NCI-H1105 treated with DMSO at 0.1 percent for 48 hours (cell line): Measurements from ENCODE around the gene RNF111.
A peak's percentile ranks its signal among the peaks of the same experiment; 100 is the strongest.

Source experiments
- DNase-seq: peaks from one replicate; lab custom pipeline; 2025; lab: John Stamatoyannopoulos, UW

Gene RNF111

DNA sequence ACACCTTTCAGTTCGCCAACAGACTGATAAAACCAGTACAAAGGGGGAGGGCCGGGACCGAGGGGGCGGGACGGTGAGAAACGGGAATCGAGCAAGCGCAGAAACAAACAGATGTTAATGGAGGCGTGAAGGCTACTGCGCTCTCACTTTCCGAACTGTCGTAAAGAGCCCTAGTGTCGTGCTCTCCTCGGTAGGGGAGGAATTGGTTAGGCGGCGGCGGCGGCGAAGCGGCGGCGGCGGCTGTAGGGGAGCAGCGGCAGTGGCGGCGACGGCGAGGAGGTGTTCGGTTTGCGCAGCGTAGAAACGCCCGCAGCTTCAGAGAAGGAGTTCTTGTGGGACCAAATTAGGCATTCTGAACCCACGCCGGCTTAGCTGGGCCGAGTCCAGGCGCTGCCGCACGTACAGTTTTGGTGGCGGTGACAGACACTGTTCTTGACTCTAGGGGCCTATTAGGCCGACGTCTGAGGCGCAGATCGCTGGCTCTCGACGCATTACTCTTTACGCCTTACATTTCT, at the start of gene RNF111:
RNF111 (plus strand) TSS at position 173 of the 515 bp plus-strand sequence. CDS start 43,160 bp downstream, outside the sequence.
- peak; percentile 97 for DNase-seq

DNA sequence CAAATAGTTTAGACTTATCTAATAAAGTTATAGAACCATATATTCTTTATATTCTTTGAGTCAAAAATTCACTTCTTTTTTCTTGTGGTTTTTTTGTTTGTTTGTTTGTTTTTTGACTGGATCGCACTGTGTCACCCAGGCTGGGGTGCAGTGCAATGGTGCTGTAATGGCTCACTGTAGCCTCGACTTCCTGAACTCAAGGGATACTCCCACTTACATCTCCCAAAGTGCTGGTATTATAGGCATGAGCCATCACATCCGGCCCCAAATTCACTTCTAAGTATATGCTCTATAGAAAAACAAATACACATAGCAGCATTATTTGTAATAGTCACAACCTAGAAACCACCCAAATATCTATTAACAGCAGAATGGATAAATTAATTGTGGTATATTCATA, 40.3 kb upstream of the RNF111 start:
- no peak for DNase-seq

DNA sequence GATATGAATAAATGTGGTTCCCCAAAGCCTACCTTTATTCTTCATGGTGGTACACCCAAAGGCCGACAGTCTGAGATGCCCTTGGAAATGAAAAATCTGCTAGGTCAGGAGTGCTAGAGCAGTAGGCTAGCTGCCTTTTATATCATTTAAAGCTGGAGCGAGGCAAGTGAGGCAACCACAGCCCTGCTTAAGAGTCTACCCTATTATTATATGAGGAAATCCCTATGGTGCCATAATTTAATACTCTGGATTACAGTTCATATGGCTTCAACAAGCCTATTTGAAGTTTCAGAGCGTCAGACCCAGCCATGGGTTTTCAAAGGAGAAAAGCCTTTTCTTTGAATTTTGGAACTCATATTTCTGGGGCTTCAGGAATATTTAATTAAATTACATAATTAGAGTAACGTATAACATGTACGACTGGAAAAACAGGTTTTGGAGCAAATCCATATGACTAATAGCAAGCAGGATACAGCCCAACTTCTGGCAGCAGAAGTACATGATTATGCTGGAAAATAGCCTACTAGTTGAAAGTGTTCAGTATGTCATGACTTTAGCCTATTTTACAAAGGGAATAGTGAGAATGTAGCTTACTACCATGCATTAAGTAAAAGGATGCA, 36.0 kb upstream of the RNF111 start:
- peak; percentile 90 for DNase-seq

DNA sequence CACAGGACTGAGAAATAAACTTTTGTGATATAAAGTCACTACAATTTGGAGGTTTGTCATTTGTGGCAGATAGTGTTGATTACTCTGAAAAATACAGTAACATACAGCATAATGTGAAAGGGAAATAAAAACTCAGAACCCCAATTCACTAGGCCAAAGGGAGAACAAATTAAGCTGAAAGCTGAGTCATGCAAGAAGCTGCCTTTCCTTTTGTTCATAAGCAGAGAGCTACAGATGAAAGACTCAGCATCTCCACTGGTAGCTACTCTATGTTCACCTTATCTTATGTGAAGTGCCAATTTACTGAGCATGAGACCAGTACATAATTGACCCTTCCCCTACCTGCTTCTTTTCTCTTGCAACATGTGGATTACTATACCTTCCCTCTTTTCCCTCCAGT, 34.7 kb upstream of the RNF111 start:
- DNase-seq, result peak; percentile 12

DNA sequence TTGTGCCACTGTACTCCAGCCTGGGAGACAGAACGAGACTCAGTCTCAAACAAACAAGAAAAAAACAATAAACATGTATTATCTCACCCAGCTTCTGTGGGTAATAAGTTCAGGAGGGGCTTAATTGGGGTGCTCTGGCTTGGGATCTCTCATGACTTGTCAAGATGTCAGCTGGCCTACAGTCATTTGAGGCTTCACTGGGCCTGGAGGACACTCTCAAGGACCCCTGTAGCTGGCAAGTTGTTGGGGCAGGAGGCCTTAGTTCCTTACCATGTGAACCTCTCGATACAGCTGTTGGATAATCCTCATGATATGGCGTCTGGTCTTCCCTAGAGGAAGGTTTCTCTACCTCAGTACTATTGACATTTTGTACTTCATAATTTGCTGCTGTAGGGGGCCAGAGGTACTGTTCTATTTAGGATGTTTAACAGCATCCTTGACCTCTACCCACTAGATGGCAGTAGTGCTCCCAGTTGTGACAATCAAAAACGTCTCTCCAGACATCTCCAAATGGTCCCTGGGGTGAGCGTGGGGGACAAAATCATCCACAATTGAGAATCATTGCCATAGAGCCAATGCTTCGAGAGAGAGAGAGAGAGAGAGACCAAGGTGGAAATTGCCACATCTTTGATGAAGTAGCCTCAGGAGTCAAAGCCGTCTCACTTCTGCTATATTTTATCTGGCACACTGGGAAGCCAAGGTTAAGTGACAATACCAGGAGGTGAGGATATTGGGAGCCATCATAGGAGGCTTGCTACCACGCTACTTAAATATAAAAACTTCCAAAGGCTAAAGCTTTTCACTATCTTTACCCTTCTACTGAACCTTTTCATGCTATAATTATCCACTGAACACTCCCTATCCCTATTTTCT, 30.1 kb upstream of the RNF111 start:
- peak; percentile 62 for DNase-seq

DNA sequence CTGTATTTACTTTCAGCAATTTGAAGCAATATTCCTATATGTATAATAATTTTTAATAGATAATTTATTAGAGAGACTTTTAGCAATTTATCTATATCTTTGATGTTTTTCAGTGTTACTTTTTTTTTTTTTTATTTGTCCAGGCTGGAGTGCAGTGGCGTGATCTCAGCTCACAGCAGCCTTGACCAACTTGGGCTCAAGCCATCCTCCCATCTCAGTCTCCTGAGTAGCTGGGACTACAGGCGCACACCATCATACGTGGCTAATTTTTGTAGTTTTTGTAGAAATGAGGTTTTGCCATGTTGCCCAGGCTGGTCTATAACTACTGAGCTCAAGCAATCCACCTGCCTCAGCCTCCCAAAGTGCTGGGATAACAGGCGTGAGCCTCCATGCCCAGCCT, 28.7 kb upstream of the RNF111 start:
- DNase-seq, result no peak

DNA sequence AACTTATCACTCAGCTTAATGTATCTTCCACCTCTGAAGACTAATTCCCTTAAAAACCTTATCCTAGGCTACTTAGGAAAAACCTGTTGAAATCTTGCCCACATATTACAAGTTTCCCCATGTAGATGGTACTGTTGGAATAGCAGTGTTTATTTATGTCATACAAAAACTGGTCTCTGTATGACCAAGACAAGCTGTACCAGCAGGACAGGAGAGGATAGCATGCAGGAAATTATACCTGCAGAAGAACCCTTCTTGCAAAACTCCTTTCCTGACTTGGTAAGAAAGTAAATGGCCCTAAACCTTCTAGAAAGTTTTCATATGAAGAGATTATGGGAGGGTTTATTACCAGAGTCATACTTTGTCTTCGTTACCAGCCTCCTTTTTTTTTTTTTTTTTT, 25.3 kb upstream of the RNF111 start:
- no peak for DNase-seq

DNA sequence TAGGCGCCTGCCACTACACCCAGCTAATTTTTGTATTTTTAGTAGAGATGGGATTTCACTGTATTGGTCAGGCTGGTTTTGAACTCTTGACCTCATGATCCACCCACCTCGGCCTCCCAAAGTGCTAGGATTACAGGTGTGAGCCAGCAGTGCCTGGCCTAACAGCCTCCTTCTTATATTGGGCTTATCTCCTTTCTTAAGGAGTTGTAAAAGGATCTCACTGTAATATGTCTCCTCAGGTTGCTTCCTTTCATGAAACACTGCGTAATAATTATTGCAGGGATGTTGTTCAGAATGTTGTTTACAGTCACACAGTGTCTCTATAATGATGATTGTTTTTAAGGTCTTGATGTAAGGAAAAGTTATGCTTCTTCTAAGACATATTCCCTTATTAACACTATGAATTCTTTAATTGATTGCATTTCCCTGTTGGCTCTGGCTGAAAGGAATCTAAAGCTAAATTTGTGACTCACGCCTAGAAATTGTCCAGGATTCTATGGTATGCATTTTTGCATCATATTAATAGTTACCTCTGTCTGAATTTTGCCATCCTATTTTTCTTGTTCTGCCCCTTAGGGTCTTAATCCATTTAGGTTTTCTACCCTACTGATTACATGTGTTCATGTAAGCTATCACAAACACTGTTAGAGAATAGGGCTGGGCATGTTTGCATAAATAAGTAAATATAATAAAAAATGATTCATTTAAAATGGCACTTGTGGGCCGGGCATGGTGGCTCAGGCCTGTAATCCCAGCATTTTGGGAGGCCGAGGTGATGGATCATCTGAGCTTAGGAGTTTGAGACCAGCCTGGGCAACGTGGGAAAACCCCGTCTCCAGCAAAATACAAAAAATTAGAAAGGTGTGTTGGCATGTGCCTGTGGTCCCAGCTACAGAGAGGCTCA, 24.5 kb upstream of the RNF111 start:
- no peak for DNase-seq

DNA sequence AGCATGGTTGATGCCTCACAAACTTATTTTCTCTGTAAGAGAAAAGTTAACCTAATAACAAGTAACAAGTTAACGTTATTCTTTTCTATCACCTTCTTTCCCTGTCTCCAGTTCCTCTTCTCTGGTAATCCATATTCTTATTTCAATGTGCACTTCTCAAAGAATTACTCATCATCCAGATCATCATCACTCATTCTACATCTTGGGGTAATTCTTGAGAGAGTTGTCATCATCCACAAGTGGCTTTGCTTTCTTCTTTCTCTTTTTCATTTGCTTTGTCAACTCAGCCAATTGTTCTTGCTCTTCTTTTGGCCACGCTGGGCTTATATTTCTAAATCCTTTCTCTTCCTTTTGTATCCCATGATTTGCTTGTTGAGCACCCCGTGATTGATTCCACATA, 20.8 kb upstream of the RNF111 start:
- DNase-seq, result no peak

DNA sequence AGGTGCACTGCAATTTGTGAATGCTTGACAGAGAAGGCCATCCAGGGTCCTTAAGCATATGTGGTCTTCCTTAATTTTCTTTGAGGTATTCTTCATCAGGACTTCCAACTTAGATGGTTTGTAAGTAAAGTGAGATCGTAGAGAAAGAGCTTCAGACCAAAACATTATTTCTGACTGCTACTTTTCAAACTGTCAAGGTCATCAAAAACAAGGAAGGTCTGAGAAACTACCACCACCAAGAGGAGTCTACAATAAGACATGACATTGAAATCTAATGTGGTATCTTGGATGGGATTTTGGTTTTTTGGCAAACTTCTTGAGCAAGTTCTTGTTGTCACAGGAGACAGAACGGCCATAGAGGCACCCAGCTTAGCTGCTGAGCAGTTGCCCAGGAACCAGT, 20.0 kb upstream of the RNF111 start:
- DNase-seq, result no peak

DNA sequence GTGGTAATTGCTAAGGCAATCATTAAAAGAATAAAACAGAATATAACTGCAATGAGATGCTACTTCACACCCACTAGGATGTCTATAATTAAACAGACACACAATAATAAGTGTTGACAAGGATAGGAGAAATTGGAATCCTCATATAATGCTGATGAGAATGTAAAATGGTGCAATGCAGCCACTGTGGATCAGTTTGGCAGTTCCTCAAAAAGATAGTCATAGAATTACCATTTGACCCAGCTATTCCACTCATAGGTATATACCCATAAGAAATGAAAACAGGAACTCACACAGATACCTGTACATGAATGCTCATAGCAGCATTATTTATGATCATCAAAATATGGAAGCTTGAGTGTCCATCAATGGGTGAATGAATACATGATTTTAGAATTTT, 9.6 kb upstream of the RNF111 start:
- no peak for DNase-seq

DNA sequence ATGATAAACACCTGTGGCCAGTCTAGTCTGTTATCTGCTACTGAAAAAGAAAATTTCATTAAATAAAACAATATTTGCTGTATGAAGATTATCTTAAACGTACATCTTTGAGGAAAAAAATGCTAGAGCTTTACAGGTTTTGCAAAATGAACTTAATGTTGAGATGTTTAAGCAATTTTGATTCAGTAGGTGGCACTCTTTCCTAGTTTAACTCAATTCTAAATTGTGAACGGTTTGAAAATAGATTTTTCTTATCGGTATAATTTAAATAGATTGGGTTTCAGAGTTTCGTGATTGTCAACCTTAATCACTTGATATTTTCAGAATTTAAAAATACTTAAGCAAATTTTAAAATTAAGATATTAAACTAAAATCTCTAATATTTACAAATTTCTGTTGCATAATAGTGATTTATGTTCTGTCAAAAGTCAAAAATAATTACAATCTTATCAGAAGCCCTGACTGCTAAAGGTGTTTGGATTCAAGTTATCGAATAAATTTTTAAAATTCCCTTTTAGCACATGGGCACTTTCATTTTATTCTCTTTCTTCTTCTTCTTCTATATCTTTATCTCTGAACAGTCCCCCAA, 7.0 kb upstream of the RNF111 start:
- peak; percentile 71 for DNase-seq

DNA sequence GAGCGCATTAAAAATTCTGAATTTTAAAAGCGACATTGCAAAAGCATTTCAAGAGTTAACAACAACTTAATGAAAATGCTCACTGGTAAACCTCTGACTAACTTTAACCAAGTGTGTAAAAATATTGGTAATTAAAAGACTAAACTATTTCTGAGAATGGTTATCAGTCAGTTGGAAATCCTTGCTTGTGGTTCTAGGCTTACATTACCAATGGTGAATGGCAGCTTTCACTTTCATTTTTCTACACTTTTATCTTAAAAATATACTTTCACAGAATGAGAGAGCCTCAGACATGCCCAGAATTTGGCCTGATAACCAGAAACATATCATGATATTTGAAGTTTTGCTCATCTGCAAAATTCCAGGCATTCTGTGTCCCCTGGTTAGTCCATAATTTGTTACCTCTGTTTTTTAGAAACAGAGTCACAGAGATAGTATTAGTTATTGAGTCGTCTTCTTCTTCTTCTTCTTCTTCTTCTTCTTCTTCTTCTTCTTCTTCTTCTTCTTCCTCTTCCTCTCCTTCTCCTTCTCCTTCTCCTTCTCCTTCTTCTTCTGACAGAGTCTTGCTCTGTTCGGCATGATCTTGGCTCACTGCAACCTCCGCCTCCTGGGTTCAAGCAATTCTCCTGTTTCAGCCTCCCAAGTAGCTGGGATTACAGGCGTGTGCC, 5.5 kb upstream of the RNF111 start:
- no peak for DNase-seq

DNA sequence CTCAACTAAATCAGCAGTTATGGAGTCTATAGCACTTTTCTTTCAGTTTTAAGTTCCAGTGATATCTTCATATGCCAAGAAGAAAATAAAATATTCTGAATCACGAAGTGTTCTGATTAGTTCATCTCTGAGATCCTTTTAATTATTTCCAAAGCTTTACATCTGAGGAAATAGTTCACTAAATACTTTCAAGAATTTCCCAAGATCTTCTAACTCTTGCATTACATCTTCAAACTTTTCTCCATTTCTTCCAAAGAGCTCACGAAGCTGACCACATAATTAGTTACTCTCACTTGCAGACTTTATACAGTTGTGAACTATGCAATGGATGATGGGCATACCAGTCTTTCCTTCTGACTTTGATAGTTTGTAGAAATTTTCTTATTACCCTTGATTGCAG, 4.2 kb upstream of the RNF111 start:
- DNase-seq, result no peak

DNA sequence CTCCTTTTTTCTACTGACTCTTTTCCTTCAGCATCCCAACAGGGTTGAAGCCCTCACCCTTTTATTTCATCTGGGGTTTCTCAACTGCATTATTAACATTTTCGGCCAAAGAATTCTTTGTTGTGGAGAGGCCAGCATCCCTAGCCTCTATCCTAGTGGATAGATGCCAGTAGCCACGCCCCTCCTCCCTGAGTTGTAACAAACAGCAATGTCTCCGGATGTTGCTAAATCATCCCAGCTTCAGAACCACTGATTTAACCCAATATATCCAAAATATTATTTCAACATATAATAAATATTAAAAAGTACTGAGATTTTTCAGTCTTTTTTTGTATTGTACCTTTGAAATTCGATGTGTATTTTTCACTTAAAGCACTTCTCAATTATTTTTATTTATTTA, 2.0 kb upstream of the RNF111 start:
- DNase-seq, result no peak

DNA sequence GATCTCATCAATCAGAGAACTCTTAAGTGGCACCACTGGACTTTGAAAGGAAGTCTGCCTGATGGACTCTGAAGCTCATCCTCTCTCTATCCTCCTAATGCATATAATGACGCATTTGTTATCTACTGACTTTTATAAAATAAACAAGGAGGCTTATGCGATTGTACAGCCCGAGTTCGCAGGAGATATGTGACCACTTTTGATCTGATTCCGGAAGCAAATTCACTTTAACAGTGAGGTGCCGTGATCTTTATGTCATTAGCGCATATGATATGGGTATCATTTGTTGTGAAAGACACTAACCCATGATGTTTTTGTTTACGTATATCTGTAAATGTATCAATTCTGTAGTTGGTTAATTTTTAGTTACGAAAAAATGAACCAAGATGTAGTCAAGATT, 427 bp upstream of the RNF111 start:
- no peak for DNase-seq

DNA sequence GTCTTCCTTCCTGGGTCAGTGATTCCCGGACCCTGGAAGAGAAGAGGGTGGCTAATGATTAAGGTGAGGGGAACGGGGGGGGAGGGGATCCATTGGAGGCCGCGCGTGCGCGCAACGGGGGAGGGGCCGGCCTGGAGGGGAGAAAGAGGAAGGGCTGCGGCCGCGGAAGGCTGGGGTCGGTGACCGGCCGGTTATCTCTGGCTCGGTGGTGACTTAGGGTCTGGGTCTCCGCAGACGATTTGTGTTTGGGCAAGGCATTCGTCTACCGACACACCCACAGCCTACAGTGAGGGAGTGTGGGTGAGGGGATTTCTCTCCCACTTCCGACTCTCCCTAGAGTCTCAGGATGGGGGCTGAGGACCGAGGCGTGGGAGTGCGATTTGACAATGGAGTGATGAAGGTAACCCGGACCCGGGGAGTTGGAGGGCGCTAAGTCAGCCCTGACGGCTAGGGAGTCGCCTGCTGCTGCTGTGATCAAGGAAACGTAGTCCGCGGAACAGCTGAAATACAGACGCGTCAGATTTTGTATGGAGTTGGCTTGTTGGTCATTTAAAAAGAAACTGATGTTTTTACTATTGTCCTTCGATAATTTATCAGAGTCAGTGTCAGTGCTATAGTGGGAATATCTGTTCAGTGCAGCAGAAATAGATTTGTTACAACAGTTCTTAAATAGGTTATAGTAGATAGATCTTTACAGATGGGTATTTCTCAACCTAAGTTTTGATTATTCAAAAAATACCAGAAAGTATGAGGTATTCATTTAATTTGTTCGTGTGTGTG, 733 bp downstream of the RNF111 start:
- DNase-seq, result peak; percentile 73

DNA sequence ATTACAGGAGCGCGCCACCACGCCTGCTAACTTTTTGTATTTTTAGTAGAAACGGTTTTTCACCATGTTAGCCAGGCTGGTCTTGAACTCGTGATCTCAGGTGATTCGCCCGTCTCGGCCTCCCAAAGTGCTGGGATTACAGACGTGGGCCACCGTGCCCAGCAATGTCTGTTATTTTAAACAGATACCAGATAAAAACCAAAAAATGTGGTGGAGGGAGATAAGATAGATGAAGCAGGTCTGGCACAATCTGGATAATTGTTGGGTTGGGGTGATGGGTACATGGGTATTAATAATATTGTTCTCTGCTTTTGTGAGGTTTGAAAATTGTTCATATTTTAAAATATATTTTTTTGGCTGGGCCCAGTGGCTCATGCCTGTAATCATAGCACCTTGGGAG, 4.7 kb downstream of the RNF111 start:
- no peak for DNase-seq

DNA sequence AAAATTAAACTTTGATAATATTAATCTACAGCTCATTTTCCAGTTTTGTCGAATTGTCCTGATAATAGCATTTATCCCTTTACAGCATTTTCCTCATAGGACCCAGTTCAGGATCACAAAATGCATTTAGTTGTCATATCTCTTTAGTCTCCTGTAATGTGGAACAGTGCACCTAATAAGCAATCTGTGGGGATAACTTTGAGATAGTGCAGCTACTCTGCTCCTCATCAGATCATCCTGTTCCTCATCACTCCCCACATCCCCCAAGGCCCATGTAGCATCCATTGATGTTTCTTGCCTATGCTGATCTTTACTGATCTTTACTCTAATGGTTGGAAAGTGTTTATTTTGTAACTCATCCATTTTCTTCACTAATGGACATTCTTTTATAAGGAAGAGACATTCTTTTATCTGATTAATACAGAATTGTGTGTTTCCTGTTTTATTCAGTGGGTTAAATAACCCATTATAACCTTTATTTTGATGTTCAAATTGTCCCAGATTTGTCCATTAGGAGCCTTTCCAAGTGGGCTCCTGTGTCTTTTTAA, 7.5 kb downstream of the RNF111 start:
- DNase-seq, result no peak

DNA sequence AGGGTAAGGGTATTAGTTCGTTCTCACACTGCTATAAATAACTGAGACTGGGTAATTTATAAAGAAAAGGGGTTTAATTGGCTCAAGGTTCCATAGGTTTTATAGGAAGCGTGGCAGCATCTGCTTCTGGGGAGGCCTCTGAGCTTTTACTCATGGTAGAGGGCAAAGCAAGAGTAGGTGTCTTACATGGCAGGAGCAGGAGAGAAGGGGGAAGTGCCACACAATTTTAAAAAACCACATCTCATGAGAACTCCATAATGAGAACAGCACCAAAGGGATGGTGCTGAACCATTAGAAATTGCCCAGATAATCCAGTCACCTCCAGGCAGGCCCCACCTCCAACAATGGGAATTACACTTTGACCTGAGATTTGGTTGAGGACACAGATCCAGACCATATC, 12.2 kb downstream of the RNF111 start:
- no peak for DNase-seq
